HG03469 (cell line): ENCODE results near the gene C2orf78.
"Not testable (repeated sequence)": the region's sequence is repeated elsewhere in the genome, so short reads cannot be mapped to it uniquely, and the experiment has no call there.

Source experiments
- ATAC-seq: cut with Tn5 transposase; IDR thresholded peaks from one replicate; pipeline ENCODE4 v1.9.1; 2021; ENCODE audit warnings: mild to moderate bottlenecking, moderate library complexity, moderate number of reproducible peaks; ENCODE audit not compliant: unreplicated experiment

The C2orf78 gene

GRCh38 chr2:73783883-73784282, at the start of gene C2orf78:
C2orf78 (plus strand) TSS chr2:73784183; CDS start chr2:73784310, 127 bp downstream.
- ATAC-seq = not testable (repeated sequence)

- peak; percentile 15 for ATAC-seq
Observed at GRCh38 chr2:73736378-73736777, 47.6 kb upstream of the C2orf78 start.

- ATAC-seq = peak; percentile 84
Observed at GRCh38 chr2:73736855-73737779, 46.9 kb upstream of the C2orf78 start, which contains the start of gene TPRKB. TPRKB (minus strand) TSS chr2:73737345; CDS start chr2:73734569, 2,776 bp downstream.

- ATAC-seq = no peak
Observed at GRCh38 chr2:73739101-73739500, 44.9 kb upstream of the C2orf78 start.

- ATAC-seq = no peak
Observed at GRCh38 chr2:73740767-73741166, 43.2 kb upstream of the C2orf78 start.

- ATAC-seq = no peak
Observed at GRCh38 chr2:73746015-73746876, 37.7 kb upstream of the C2orf78 start.

- ATAC-seq = no peak
Observed at GRCh38 chr2:73746877-73747208, 37.1 kb upstream of the C2orf78 start.

- no peak for ATAC-seq
Observed at GRCh38 chr2:73749314-73749713, 34.7 kb upstream of the C2orf78 start.

- not testable (repeated sequence) for ATAC-seq
Observed at GRCh38 chr2:73754332-73754731, 29.7 kb upstream of the C2orf78 start.

GRCh38 chr2:73759285-73759764, 24.7 kb upstream of the C2orf78 start:
- ATAC-seq = no peak

- no peak for ATAC-seq
Observed at GRCh38 chr2:73759904-73760303, 24.1 kb upstream of the C2orf78 start.

GRCh38 chr2:73762571-73762970, 21.4 kb upstream of the C2orf78 start:
- ATAC-seq = no peak

- no peak for ATAC-seq
Observed at GRCh38 chr2:73764945-73765344, 19.0 kb upstream of the C2orf78 start.

GRCh38 chr2:73766349-73766748, 17.6 kb upstream of the C2orf78 start:
- no peak for ATAC-seq

GRCh38 chr2:73766994-73767393, 17.0 kb upstream of the C2orf78 start:
- ATAC-seq = no peak

GRCh38 chr2:73770725-73771124, 13.3 kb upstream of the C2orf78 start:
- no peak for ATAC-seq

- ATAC-seq = no peak
Observed at GRCh38 chr2:73772819-73773218, 11.2 kb upstream of the C2orf78 start.

GRCh38 chr2:73776381-73776780, 7.6 kb upstream of the C2orf78 start:
- no peak for ATAC-seq

GRCh38 chr2:73776869-73777519, 7.0 kb upstream of the C2orf78 start:
- no peak for ATAC-seq

- ATAC-seq = not testable (repeated sequence)
Observed at GRCh38 chr2:73778867-73779466, 5.0 kb upstream of the C2orf78 start.
